CD14-positive monocyte (primary cell): ENCODE results near the gene GPC1. TPM values are rescaled to one million over a fixed set of nuclear protein-coding genes. Genes with fewer than 3 reads are reported as not detected.

ENCODE experiments used
- DNase-seq, 3 donors: peaks; one replicate each; pipeline ENCODE4 v3.0.0-alpha.2; 2011 to 2022
- H2AFZ ChIP-seq: 2 replicates; pipeline ENCODE4 v1.6.0; 2012; ENCODE audit warnings: mild to moderate bottlenecking, low read depth, low read length, inconsistent platforms; ENCODE audit not compliant: insufficient read depth, poor library complexity, severe bottlenecking
- H3K27ac ChIP-seq, 2 donors: 1 replicate in 1 of 2; 2 replicates in 1 of 2; pipeline ENCODE4 v1.5.1; 2012 to 2013; ENCODE audit warnings: low read length in 2 of 2, control low read depth in 1 of 2, inconsistent platforms in 1 of 2, low read depth in 1 of 2, mild to moderate bottlenecking in 1 of 2
- H3K27me3 ChIP-seq, 2 donors: one replicate each; pipeline versions ENCODE4 v1.6.0 to v1.6.1; 2011 to 2013; ENCODE audit warnings: low read length in 2 of 2; ENCODE audit not compliant: control insufficient read depth in 2 of 2, insufficient read depth in 2 of 2
- H3K36me3 ChIP-seq, 2 donors: replicated peaks in 1 of 2; 1 replicate in 1 of 2; 2 replicates in 1 of 2; pipeline versions ENCODE4 v1.5.1 to v1.6.1; 2012 to 2013; ENCODE audit warnings: low read length in 2 of 2, control low read depth in 1 of 2, inconsistent platforms in 1 of 2, mild to moderate bottlenecking in 1 of 2; ENCODE audit not compliant: insufficient read depth in 2 of 2, control insufficient read depth in 1 of 2
- H3K4me1 ChIP-seq, 2 donors: 1 replicate in 1 of 2; 2 replicates in 1 of 2; pipeline versions ENCODE4 v1.5.1 to v1.6.1; 2012 to 2013; ENCODE audit warnings: low read length in 2 of 2, control low read depth in 1 of 2, inconsistent platforms in 1 of 2, mild to moderate bottlenecking in 1 of 2, moderate library complexity in 1 of 2; ENCODE audit not compliant: insufficient read depth in 2 of 2, control insufficient read depth in 1 of 2
- H3K4me2 ChIP-seq: replicated peaks from 2 replicates; pipeline ENCODE3; 2012; ENCODE audit warnings: low read length, moderate library complexity, mild to moderate bottlenecking; ENCODE audit not compliant: poor library complexity, severe bottlenecking; ENCODE audit errors: extremely low read depth
- H3K4me3 ChIP-seq, 3 experiments: fragments of 200-600 bp in 1 of 3; sonication (generic) in 1 of 3; replicated peaks in 1 of 3; 1 replicate in 2 of 3; 2 replicates in 1 of 3; pipeline ENCODE4 v1.5.1; 2011 to 2013; ENCODE audit warnings: low read length in 3 of 3, mild to moderate bottlenecking in 3 of 3, control low read depth in 2 of 3, low read depth in 2 of 3, inconsistent platforms in 1 of 3, moderate library complexity in 1 of 3
- H3K79me2 ChIP-seq: 2 replicates; pipeline ENCODE4 v1.6.0; 2012; ENCODE audit warnings: mild to moderate bottlenecking, control low read depth, inconsistent platforms, low read length, moderate library complexity; ENCODE audit not compliant: insufficient read depth
- H3K9ac ChIP-seq: 2 replicates; pipeline ENCODE4 v1.6.0; 2017; ENCODE audit warnings: low read length, mild to moderate bottlenecking; ENCODE audit not compliant: insufficient read depth, poor library complexity, severe bottlenecking
- H3K9me3 ChIP-seq, 2 donors: replicated peaks in 1 of 2; 1 replicate in 1 of 2; 2 replicates in 1 of 2; pipeline versions ENCODE4 v1.5.1 to v1.6.1; 2012 to 2013; ENCODE audit warnings: low read length in 2 of 2, control low read depth in 1 of 2; ENCODE audit not compliant: control insufficient read depth in 1 of 2, insufficient read depth in 1 of 2
- H4K20me1 ChIP-seq: 2 replicates; pipeline ENCODE4 v1.6.0; 2012; ENCODE audit warnings: mild to moderate bottlenecking, low read length, control low read depth, moderate library complexity; ENCODE audit not compliant: insufficient read depth
- H3K27ac Mint-ChIP-seq, 7 donors: one replicate each; pipeline ENCODE4 v1.8.0; 2020; ENCODE audit warnings: mild to moderate bottlenecking in 7 of 7, mixed read lengths in 7 of 7, moderate library complexity in 6 of 7, inconsistent platforms in 2 of 7
- H3K27me3 Mint-ChIP-seq, 3 donors: one replicate each; pipeline ENCODE4 v1.8.0; 2021 to 2022; ENCODE audit warnings: low read depth in 3 of 3, mild to moderate bottlenecking in 3 of 3, mixed read lengths in 3 of 3, moderate library complexity in 3 of 3, inconsistent platforms in 1 of 3
- H3K36me3 Mint-ChIP-seq, 2 donors: one replicate each; pipeline ENCODE4 v1.8.0; 2020; ENCODE audit warnings: mixed read lengths in 2 of 2, inconsistent platforms in 1 of 2, mild to moderate bottlenecking in 1 of 2
- H3K4me1 Mint-ChIP-seq: one replicate; pipeline ENCODE4 v1.8.0; 2020; ENCODE audit warnings: mild to moderate bottlenecking, mixed read lengths
- H3K4me3 Mint-ChIP-seq, 2 donors: one replicate each; pipeline ENCODE4 v1.8.0; 2020; ENCODE audit warnings: mild to moderate bottlenecking in 2 of 2, mixed read lengths in 2 of 2, moderate library complexity in 1 of 2
- H3K9me3 Mint-ChIP-seq, 7 donors: one replicate each; pipeline ENCODE4 v1.8.0; 2020 to 2022; ENCODE audit warnings: mixed read lengths in 7 of 7, mild to moderate bottlenecking in 6 of 7, moderate library complexity in 6 of 7, inconsistent platforms in 2 of 7
- CTCF ChIP-seq: fragments of 200-600 bp; IDR thresholded peaks from one replicate; pipeline ENCODE4 v1.8.0; 2022; ENCODE audit warnings: antibody characterized with exemption, mild to moderate bottlenecking
- WGBS: methylation state at CpG from one replicate; pipeline ENCODE4 v1.1.5; 2013; ENCODE audit warnings: missing lambda C conversion rate; ENCODE audit not compliant: insufficient coverage; 5-methylcytosine and 5-hydroxymethylcytosine counted together
- intact Hi-C, 2 donors: fragments of 100-400 bp; cut with micrococcal nuclease; formaldehyde crosslinking; loops; one replicate each; pipeline versions ENCODE4 v1.15.0 to v1.15.1; 2023
- polyA plus RNA-seq, 3 donors: library from polyadenylated mRNA; depleted of rRNA in 1 of 3; unstranded in 2 of 3; stranded (reverse) in 1 of 3; fragments of 300-500 nt in 2 of 3; fragments of >200 nt in 1 of 3; fragmentation: Illumina TruSeq in 2 of 3; gene quantifications; 1 replicate in 2 of 3; 2 replicates in 1 of 3; pipeline ENCODE4 v1.2.3, GENCODE V29; 2012 to 2021

The GPC1 gene
- polyA plus RNA-seq, 3 donors, result 0.08 TPM; not detected in 2

- Mint-ChIP-seq H3K27ac (no peak overlapping the region), H3K9me3 (no peaks in the 10 kb centered on the region), H3K4me1 (no peaks in the 10 kb centered on the region), H3K27me3 (peaks cover 0 to 1% (median 0%) of the 10 kb centered on the region in 3 donors), H3K36me3 (peaks cover 32 to 43% of the 10 kb centered on the region in 2 donors), H3K4me3 (no peak overlapping the region)
- Histone ChIP-seq H3K27ac (no peak overlapping the region), H3K4me1 (no peaks in the 10 kb centered on the region), H3K4me2 (no peak overlapping the region), H3K36me3 (peaks cover 3 to 21% of the 10 kb centered on the region in 2 donors), H3K79me2 (no peaks in the 10 kb centered on the region), H3K9me3 (no peaks in the 10 kb centered on the region), H2AFZ (no peak overlapping the region), H4K20me1 (no peaks in the 10 kb centered on the region), H3K4me3 (no peak overlapping the region), H3K9ac (no peak overlapping the region), H3K27me3 (no peaks in the 10 kb centered on the region)
- no peak for TF ChIP-seq CTCF
- intact Hi-C loops, result no loop called here
- 95% methylated on average over 8 of the region's 11 CpGs for WGBS
- DNase-seq, result no peak
Observed at GRCh38 chr2:240507778-240508251, 72.4 kb downstream of the GPC1 start.

- Histone ChIP-seq H3K27me3 (no peaks in the 10 kb centered on the region), H3K4me2 (no peak overlapping the region), H3K9me3 (no peaks in the 10 kb centered on the region), H4K20me1 (no peaks in the 10 kb centered on the region), H3K4me3 (no peak overlapping the region), H3K9ac (no peak overlapping the region), H3K36me3 (peaks cover 3 to 22% of the 10 kb centered on the region in 2 donors), H3K79me2 (no peaks in the 10 kb centered on the region), H3K4me1 (peaks cover 4 to 6% of the 10 kb centered on the region in 2 donors), H2AFZ (no peak overlapping the region), H3K27ac (no peak overlapping the region)
- WGBS, result 100% methylated on average over 4 of the region's 7 CpGs
- Mint-ChIP-seq H3K36me3 (peaks cover 32 to 38% of the 10 kb centered on the region in 2 donors), H3K4me3 (no peak overlapping the region), H3K27ac (no peak overlapping the region), H3K9me3 (no peaks in the 10 kb centered on the region), H3K27me3 (peaks cover 0 to 1% (median 0%) of the 10 kb centered on the region in 3 donors), H3K4me1 (peaks cover 8% of the 10 kb centered on the region)
- intact Hi-C loops, result no loop called here
- no peak for TF ChIP-seq CTCF
- DNase-seq, result no peak
Observed at GRCh38 chr2:240508832-240509545, 73.5 kb downstream of the GPC1 start.
